Stimulated activated CD8-positive, alpha-beta memory T cell treated with anti-CD3 and anti-CD28 coated beads, Interleukin-15, amount 100 ng/mL, for 4 hours (primary cell): ENCODE results near the gene IQSEC1.
A peak's percentile ranks its signal among the peaks of the same experiment; 100 is the strongest.

Experiments used
- DNase-seq, 2 donors: peaks; one replicate each; pipeline ENCODE4 v3.0.0-alpha.2; 2020; ENCODE audit warnings: low read depth in 2 of 2

The IQSEC1 gene

GRCh38 chr3:12968541-12968940 is 104.7 kb downstream of the IQSEC1 start:
- DNase-seq: no peak

- peak; percentile 70 to 76 for DNase-seq
Measured at GRCh38 chr3:12967606-12968351, 105.5 kb downstream of the IQSEC1 start.

- DNase-seq: no peak
Measured at GRCh38 chr3:12966847-12967605, 106.2 kb downstream of the IQSEC1 start.

GRCh38 chr3:12965999-12966846 is 107.0 kb downstream of the IQSEC1 start:
- DNase-seq: no peak

- DNase-seq: no peak
Measured at GRCh38 chr3:12964711-12965612, 108.3 kb downstream of the IQSEC1 start.

GRCh38 chr3:12963922-12964701 is 109.1 kb downstream of the IQSEC1 start:
- DNase-seq: no peak

- no peak for DNase-seq
Measured at GRCh38 chr3:12963231-12963896, 109.9 kb downstream of the IQSEC1 start.

GRCh38 chr3:12962292-12962691 is 110.9 kb downstream of the IQSEC1 start:
- no peak for DNase-seq

- no peak for DNase-seq
Measured at GRCh38 chr3:12961697-12962036, 111.6 kb downstream of the IQSEC1 start.

GRCh38 chr3:12961007-12961696 is 112.1 kb downstream of the IQSEC1 start:
- no peak for DNase-seq

GRCh38 chr3:12960497-12960896 is 112.7 kb downstream of the IQSEC1 start:
- DNase-seq: no peak

GRCh38 chr3:12959838-12960378 is 113.3 kb downstream of the IQSEC1 start:
- no peak for DNase-seq

- DNase-seq: no peak
Measured at GRCh38 chr3:12959410-12959809, 113.8 kb downstream of the IQSEC1 start.

- no peak for DNase-seq
Measured at GRCh38 chr3:12957824-12958792, 115.1 kb downstream of the IQSEC1 start.

- DNase-seq: no peak
Measured at GRCh38 chr3:12957339-12957738, 115.9 kb downstream of the IQSEC1 start.

- DNase-seq: no peak
Measured at GRCh38 chr3:12956316-12956660, 116.9 kb downstream of the IQSEC1 start.

- DNase-seq: no peak
Measured at GRCh38 chr3:12955651-12956315, 117.4 kb downstream of the IQSEC1 start.
